ENCODE results near the gene IZUMO2.

Gene IZUMO2

DNA sequence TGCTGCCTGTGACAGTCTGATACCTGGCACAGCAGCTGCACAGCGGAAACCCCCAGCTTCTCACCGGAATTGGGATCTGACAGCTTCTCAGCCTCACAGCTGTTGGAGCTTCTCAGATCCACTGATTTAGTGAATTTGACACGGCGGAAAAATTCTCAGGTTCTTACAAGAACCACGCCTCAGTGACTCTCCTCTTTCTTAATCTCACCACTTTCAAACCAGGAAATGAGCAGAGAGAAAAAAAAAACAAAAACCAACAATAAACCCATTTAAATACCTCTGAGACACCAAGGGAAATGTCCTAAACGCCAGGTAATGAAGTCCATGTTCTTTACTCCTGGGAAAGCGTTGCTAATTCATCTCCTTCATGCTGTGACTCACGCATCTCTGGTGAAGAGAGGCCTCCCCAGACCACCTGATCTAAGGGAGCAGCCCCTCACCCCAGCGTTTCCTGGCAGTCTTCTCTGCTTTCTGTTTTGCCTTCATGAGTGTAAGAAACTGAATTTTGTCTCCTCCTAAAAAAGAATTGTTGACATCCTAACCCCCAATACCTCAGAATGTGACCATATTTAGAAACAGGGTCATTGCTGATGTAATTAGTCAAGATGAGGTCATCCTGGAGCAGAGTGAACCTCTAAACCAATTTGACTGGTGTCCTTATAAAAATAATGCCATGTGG is 15.9 kb upstream of the IZUMO2 start:
- Histone ChIP-seq H3K4me3 (ENCODE audit: low read depth, low read length) (no peak overlapping the region), H3K9ac (ENCODE audit: low read depth, low read length) (no peak overlapping the region), H3K27me3 (ENCODE audit: control insufficient read depth, insufficient read depth, low read length) (no peaks in the 10 kb centered on the region), H3K36me3 (ENCODE audit: control insufficient read depth, insufficient read depth, low read length) (no peaks in the 10 kb centered on the region), H3K4me1 (ENCODE audit: control insufficient read depth, insufficient read depth, low read length) (peaks cover 5% of the 10 kb centered on the region), H3K9me3 (ENCODE audit: control insufficient read depth, insufficient read depth, low read length) (no peaks in the 10 kb centered on the region)

DNA sequence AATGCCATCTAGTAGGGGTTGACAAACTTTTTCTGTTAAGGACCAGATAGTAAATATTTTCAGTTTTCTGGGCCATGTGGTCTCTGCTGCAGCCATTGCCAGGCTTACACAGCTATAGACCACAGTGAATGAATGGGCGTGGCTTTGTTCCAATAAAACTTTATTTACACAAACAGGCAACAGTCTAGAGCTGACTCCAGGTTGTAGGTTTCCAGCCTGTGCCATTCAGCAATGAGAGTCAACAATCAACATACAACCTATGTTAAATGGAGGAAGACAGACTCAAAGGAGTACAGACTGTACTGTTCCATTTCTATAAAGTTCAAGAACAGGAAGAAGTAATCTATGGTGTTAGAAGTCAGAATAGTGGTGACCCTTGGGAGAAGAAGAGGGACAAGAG is 15.2 kb upstream of the IZUMO2 start:
- Histone ChIP-seq H3K9me3 (ENCODE audit: control insufficient read depth, insufficient read depth, low read length) (no peaks in the 10 kb centered on the region), H3K36me3 (ENCODE audit: control insufficient read depth, insufficient read depth, low read length) (no peaks in the 10 kb centered on the region), H3K4me3 (ENCODE audit: low read depth, low read length) (no peak overlapping the region), H3K27me3 (ENCODE audit: control insufficient read depth, insufficient read depth, low read length) (no peaks in the 10 kb centered on the region), H3K4me1 (ENCODE audit: control insufficient read depth, insufficient read depth, low read length) (peaks cover 5% of the 10 kb centered on the region), H3K9ac (ENCODE audit: low read depth, low read length) (no peak overlapping the region)

DNA sequence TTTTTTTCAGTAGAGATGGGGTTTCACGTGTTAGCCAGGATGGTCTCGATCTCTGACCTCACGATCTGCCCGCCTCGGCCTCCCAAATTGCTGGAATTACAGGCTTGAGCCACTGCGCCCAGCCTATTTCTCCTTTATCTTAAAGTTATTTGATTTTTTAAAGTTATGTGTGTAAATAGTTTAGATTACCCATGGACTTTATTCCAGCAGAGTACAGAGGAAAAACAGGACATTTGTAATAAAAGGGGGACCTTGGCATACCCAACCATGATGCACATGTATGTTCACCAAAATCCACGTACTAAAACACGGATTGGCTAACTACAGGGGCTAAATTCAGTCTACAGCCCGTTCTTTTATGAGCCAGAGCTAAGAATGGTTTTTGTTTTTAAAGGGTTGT is 13.7 kb upstream of the IZUMO2 start:
- no peaks in the 10 kb centered on the region for H3K9me3 ChIP-seq (ENCODE audit: control insufficient read depth, insufficient read depth, low read length)
- H3K9ac ChIP-seq (ENCODE audit: low read depth, low read length) = no peak overlapping the region
- no peaks in the 10 kb centered on the region for H3K27me3 ChIP-seq (ENCODE audit: control insufficient read depth, insufficient read depth, low read length)
- H3K4me1 ChIP-seq (ENCODE audit: control insufficient read depth, insufficient read depth, low read length) = peaks cover 5% of the 10 kb centered on the region
- no peak overlapping the region for H3K4me3 ChIP-seq (ENCODE audit: low read depth, low read length)
- no peaks in the 10 kb centered on the region for H3K36me3 ChIP-seq (ENCODE audit: control insufficient read depth, insufficient read depth, low read length)

DNA sequence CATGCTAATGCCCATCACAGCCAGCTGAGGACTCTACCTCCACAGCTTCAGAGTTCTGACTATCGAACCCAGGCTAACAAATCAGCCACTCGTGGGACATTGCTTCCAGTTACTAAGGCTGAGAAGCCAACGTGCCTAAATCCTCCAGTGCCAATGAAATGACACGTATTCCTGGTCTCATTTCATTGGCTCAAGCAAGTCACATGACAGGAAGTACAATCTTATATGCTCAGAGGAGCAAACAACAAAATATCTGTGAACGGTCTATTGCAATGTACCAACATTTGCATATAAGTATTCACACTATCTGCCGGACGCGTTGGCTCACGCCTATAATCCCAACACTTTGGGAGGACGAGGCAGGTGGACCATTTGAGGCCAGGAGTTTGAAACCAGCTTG is 12.8 kb upstream of the IZUMO2 start:
- Histone ChIP-seq H3K4me1 (ENCODE audit: control insufficient read depth, insufficient read depth, low read length) (peaks cover 5% of the 10 kb centered on the region), H3K27me3 (ENCODE audit: control insufficient read depth, insufficient read depth, low read length) (no peaks in the 10 kb centered on the region), H3K9me3 (ENCODE audit: control insufficient read depth, insufficient read depth, low read length) (no peaks in the 10 kb centered on the region), H3K36me3 (ENCODE audit: control insufficient read depth, insufficient read depth, low read length) (no peaks in the 10 kb centered on the region), H3K9ac (ENCODE audit: low read depth, low read length) (no peak overlapping the region), H3K4me3 (ENCODE audit: low read depth, low read length) (no peak overlapping the region)

DNA sequence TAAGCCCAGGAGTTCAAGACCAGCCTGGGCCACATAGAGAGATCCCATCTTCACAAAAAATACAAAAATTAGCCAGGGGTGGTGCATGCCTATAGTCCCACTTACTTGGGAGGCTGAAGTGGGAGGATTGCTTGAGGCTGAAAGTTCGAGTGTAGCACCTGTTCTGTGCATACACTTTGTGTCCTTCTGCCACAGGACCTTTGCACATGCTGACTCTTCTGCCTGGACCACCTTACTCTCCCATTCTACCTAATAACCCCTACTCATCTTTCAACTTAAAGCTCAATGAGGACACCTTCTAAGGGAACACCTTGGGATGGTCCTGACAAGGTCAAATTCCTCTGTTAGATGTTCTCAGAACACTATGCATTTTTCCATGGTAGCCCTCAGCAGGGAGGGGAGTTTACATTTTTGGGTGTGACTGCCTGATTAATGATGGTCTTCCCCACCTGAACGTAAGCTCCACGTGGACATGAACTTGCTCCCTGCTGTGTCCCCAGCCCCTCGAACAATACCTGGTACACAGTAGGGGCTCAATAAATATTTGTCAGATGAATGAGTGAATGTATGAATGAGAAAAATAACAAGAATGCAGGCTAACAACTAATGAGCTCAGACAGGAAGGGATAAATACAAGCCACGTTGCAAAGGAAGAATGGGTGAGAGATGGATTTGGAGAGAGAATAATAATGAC is 11.2 kb upstream of the IZUMO2 start:
- Histone ChIP-seq H3K4me3 (ENCODE audit: low read depth, low read length) (no peak overlapping the region), H3K9ac (ENCODE audit: low read depth, low read length) (no peak overlapping the region), H3K4me1 (ENCODE audit: control insufficient read depth, insufficient read depth, low read length) (peaks cover 5% of the 10 kb centered on the region), H3K27me3 (ENCODE audit: control insufficient read depth, insufficient read depth, low read length) (no peaks in the 10 kb centered on the region), H3K9me3 (ENCODE audit: control insufficient read depth, insufficient read depth, low read length) (no peaks in the 10 kb centered on the region), H3K36me3 (ENCODE audit: control insufficient read depth, insufficient read depth, low read length) (no peaks in the 10 kb centered on the region)

DNA sequence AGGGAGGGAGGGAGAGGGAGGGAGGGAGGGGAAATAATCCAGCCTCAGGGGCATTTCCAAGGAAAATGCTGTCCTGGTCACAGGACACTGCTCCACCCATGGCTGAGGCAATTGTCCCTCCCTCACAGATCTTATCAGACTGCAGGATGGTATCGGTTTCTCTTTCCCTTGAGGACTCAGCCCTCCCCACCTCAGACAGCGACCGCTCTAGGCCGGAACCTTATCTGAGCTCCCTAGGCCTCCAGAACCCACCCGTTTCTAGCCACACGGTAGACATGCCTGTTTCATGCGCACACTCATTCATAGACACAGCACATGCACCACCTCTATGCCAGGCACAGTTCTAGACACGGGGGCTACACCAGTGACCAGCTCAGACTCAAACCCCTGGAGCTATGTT is 10.0 kb upstream of the IZUMO2 start:
- Histone ChIP-seq H3K9ac (ENCODE audit: low read depth, low read length) (no peak overlapping the region), H3K4me1 (ENCODE audit: control insufficient read depth, insufficient read depth, low read length) (no peaks in the 10 kb centered on the region), H3K4me3 (ENCODE audit: low read depth, low read length) (no peak overlapping the region), H3K27me3 (ENCODE audit: control insufficient read depth, insufficient read depth, low read length) (no peaks in the 10 kb centered on the region), H3K36me3 (ENCODE audit: control insufficient read depth, insufficient read depth, low read length) (no peaks in the 10 kb centered on the region), H3K9me3 (ENCODE audit: control insufficient read depth, insufficient read depth, low read length) (no peaks in the 10 kb centered on the region)

DNA sequence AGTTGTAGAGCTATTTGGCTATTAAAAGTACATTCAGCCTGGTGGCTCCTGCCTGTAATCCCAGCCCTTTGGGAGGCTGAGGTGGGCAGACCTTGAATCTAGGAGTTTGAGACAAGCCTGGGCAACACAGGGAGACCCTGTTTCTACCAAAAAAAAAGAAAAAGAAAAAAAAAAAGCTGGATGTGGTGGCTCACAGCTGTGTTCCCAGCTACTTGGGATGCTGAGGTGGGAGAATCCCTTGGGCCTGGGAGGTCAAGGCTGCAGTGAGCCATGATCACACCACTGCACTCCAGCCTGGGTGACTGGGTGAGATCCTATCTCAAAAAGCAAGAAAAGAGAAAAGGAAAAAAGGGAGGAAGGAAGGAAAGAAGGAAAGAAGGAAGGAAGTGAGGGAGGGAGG is 9.6 kb upstream of the IZUMO2 start:
- Histone ChIP-seq H3K4me1 (ENCODE audit: control insufficient read depth, insufficient read depth, low read length) (no peaks in the 10 kb centered on the region), H3K27me3 (ENCODE audit: control insufficient read depth, insufficient read depth, low read length) (no peaks in the 10 kb centered on the region), H3K9me3 (ENCODE audit: control insufficient read depth, insufficient read depth, low read length) (no peaks in the 10 kb centered on the region), H3K36me3 (ENCODE audit: control insufficient read depth, insufficient read depth, low read length) (no peaks in the 10 kb centered on the region), H3K9ac (ENCODE audit: low read depth, low read length) (no peak overlapping the region), H3K4me3 (ENCODE audit: low read depth, low read length) (no peak overlapping the region)

DNA sequence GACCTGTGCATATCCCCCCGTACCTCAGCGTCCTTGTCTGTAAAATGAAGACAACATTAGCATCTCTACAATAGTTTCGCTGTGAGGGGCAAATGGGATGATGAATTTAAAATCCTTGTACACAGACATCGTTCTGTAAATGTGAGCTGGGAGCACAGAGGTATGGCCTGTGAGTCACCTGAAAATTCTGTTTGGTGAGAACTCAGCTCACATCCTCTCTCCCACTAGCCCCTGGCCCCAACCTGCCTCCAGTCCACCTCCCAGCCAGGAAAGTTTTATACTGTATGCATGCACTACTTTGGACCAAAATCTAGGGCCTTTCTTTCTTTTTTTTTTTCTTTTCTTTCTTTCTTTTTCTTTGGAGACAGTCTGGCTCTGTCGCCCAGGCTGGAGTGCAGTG is 8.7 kb upstream of the IZUMO2 start:
- H3K9me3 ChIP-seq (ENCODE audit: control insufficient read depth, insufficient read depth, low read length) = no peaks in the 10 kb centered on the region
- no peaks in the 10 kb centered on the region for H3K27me3 ChIP-seq (ENCODE audit: control insufficient read depth, insufficient read depth, low read length)
- H3K4me3 ChIP-seq (ENCODE audit: low read depth, low read length) = no peak overlapping the region
- no peaks in the 10 kb centered on the region for H3K36me3 ChIP-seq (ENCODE audit: control insufficient read depth, insufficient read depth, low read length)
- H3K9ac ChIP-seq (ENCODE audit: low read depth, low read length) = no peak overlapping the region
- no peaks in the 10 kb centered on the region for H3K4me1 ChIP-seq (ENCODE audit: control insufficient read depth, insufficient read depth, low read length)

DNA sequence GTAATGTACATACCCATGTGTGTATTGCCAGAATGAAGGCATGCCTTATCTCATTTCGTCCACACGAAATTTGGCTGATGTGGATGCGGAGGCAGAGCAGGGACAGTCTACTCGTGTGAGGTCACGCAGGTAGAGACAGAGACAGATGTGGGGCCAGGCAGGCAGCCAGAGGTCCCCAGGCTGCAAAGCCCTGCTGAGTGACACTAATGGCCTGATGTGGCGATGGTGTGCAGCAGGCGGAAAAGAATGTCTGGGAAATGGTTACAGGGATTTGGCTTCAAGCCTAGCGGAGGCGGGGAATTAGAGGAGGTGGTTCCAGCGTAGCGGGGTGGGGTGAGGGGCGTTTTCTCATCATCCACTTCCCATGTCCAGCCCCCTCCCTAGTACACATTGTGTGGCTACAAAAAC is 4.2 kb upstream of the IZUMO2 start:
- Histone ChIP-seq H3K4me3 (ENCODE audit: low read depth, low read length) (no peak overlapping the region), H3K27me3 (ENCODE audit: control insufficient read depth, insufficient read depth, low read length) (no peaks in the 10 kb centered on the region), H3K9me3 (ENCODE audit: control insufficient read depth, insufficient read depth, low read length) (no peaks in the 10 kb centered on the region), H3K36me3 (ENCODE audit: control insufficient read depth, insufficient read depth, low read length) (no peaks in the 10 kb centered on the region), H3K9ac (ENCODE audit: low read depth, low read length) (no peak overlapping the region), H3K4me1 (ENCODE audit: control insufficient read depth, insufficient read depth, low read length) (peaks cover 2% of the 10 kb centered on the region)

DNA sequence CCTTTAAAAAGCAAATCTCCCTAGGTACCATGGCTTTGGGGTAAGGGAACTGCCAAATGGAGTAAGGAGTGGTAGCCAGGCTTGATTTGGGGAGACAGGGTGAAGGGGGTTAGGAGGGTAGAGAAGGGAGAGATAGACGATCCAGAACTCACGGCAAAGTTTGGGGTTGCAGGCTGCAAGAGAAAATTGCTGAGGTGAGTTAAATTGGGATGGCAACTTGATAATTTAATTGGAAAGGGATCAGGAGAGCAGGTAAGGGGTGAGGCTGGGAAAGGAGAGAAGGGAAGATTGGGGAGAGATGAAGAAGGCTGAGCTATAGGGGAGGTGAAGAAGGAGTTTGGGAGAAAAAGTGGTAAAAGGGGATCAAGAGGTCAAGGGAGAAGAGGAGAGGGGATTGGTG is 4.0 kb downstream of the IZUMO2 start:
- Histone ChIP-seq H3K9me3 (ENCODE audit: control insufficient read depth, insufficient read depth, low read length) (no peaks in the 10 kb centered on the region), H3K9ac (ENCODE audit: low read depth, low read length) (no peak overlapping the region), H3K27me3 (ENCODE audit: control insufficient read depth, insufficient read depth, low read length) (no peaks in the 10 kb centered on the region), H3K4me1 (ENCODE audit: control insufficient read depth, insufficient read depth, low read length) (no peaks in the 10 kb centered on the region), H3K4me3 (ENCODE audit: low read depth, low read length) (no peak overlapping the region), H3K36me3 (ENCODE audit: control insufficient read depth, insufficient read depth, low read length) (no peaks in the 10 kb centered on the region)

DNA sequence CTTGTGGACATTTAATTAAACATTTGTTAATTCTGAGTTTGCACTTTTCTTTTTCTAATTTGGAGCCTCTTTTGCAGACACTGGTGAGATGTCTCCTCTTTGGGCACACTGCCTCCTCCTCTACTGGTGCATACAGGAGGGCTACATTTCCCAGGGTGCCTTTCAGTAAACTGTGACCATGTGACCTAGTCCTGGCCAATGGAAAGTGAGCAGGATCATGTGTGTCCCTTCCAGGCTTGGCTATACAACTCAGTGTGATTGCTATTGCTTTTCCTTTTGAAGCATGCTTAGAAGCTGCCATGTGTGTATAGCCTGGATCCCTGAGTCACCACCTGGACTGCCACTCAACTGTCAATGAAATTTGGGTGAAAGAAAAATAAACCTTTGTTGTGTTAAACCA is 4.5 kb downstream of the IZUMO2 start:
- no peak overlapping the region for H3K4me3 ChIP-seq (ENCODE audit: low read depth, low read length)
- no peaks in the 10 kb centered on the region for H3K36me3 ChIP-seq (ENCODE audit: control insufficient read depth, insufficient read depth, low read length)
- no peak overlapping the region for H3K9ac ChIP-seq (ENCODE audit: low read depth, low read length)
- no peaks in the 10 kb centered on the region for H3K27me3 ChIP-seq (ENCODE audit: control insufficient read depth, insufficient read depth, low read length)
- no peaks in the 10 kb centered on the region for H3K4me1 ChIP-seq (ENCODE audit: control insufficient read depth, insufficient read depth, low read length)
- no peaks in the 10 kb centered on the region for H3K9me3 ChIP-seq (ENCODE audit: control insufficient read depth, insufficient read depth, low read length)

DNA sequence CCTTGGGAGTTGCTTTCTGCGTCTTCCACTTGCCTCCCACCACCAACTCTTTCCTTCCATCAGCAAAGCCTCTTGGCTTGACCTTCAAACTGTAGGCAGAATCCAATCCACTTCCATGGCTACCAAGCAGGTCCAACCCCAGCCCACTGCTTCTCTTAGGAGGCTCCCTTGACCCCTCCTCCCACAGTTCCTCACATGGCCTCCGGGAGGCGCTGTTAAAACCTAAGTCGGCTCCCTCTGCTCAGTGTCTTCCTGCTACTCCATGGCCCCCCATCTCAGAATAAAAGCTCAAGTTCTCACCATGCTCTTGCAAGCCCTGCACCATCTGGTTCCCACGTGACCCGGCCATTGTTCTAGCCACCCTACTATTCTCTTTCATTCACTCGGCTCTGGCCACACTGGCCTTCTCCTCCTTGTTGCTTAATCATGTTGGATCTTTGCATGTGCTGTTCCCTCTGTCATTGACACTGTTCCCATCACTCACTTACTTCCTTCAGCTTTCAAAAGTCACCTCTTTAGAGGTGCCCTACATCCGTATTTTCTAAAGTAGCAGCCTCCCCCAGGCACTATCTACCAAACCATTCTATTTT is 7.5 kb downstream of the IZUMO2 start:
- H3K27me3 ChIP-seq (ENCODE audit: control insufficient read depth, insufficient read depth, low read length) = no peaks in the 10 kb centered on the region
- no peaks in the 10 kb centered on the region for H3K9me3 ChIP-seq (ENCODE audit: control insufficient read depth, insufficient read depth, low read length)

More for the DNA sequence above, 7.5 kb downstream of the IZUMO2 start:
- H3K36me3 ChIP-seq (ENCODE audit: control insufficient read depth, insufficient read depth, low read length) = no peaks in the 10 kb centered on the region
- H3K9ac ChIP-seq (ENCODE audit: low read depth, low read length) = no peak overlapping the region
- H3K4me1 ChIP-seq (ENCODE audit: control insufficient read depth, insufficient read depth, low read length) = no peaks in the 10 kb centered on the region
- no peak overlapping the region for H3K4me3 ChIP-seq (ENCODE audit: low read depth, low read length)
